Stimulated activated CD8-positive, alpha-beta memory T cell treated with anti-CD3 and anti-CD28 coated beads, Interleukin-15, amount 100 ng/mL, for 1 hour (primary cell): ENCODE measurements around the gene VAMP5.
"Not testable (repeated sequence)": the region's sequence is repeated elsewhere in the genome, so short reads cannot be mapped to it uniquely, and the experiment has no call there.

ENCODE experiments used
- DNase-seq: peaks from one replicate; pipeline ENCODE4 v3.0.0-alpha.2; 2020; ENCODE audit warnings: low read depth

Gene VAMP5

GRCh38 chr2:85601771-85602475, 17.7 kb downstream of the VAMP5 start:
- no peak for DNase-seq

GRCh38 chr2:85602476-85603234, 18.4 kb downstream of the VAMP5 start, which contains the start of gene TMEM150A:
Gene TMEM150A (minus strand): TSS chr2:85602698. CDS start chr2:85601948, 750 bp downstream.
- DNase-seq: peak; percentile 66

GRCh38 chr2:85604133-85604444, 19.9 kb downstream of the VAMP5 start:
- DNase-seq: not testable (repeated sequence)

GRCh38 chr2:85604568-85605339, 20.5 kb downstream of the VAMP5 start:
- DNase-seq: no peak

- no peak for DNase-seq
Measured at GRCh38 chr2:85605406-85606115, 21.3 kb downstream of the VAMP5 start.

GRCh38 chr2:85606116-85606455, 21.9 kb downstream of the VAMP5 start:
- no peak for DNase-seq

GRCh38 chr2:85607268-85608215, 23.3 kb downstream of the VAMP5 start:
- DNase-seq: no peak

GRCh38 chr2:85611217-85611704, 27.0 kb downstream of the VAMP5 start:
- DNase-seq: no peak

GRCh38 chr2:85611705-85612587, 27.7 kb downstream of the VAMP5 start, which contains the start of gene C2orf68:
Gene C2orf68 (minus strand): TSS chr2:85612066. CDS start chr2:85611984, 82 bp downstream.
- DNase-seq: peak; percentile 62

GRCh38 chr2:85613717-85614515, 29.7 kb downstream of the VAMP5 start:
- DNase-seq: no peak

- DNase-seq: not testable (repeated sequence)
Measured at GRCh38 chr2:85614757-85615156, 30.5 kb downstream of the VAMP5 start.

- DNase-seq: no peak
Measured at GRCh38 chr2:85615413-85615728, 31.1 kb downstream of the VAMP5 start.

- not testable (repeated sequence) for DNase-seq
Measured at GRCh38 chr2:85617723-85618122, 33.5 kb downstream of the VAMP5 start.

GRCh38 chr2:85619617-85620016, 35.4 kb downstream of the VAMP5 start:
- no peak for DNase-seq

- DNase-seq: no peak
Measured at GRCh38 chr2:85621338-85621737, 37.1 kb downstream of the VAMP5 start.

- no peak for DNase-seq
Measured at GRCh38 chr2:85623991-85624390, 39.8 kb downstream of the VAMP5 start.

- DNase-seq: no peak
Measured at GRCh38 chr2:85628658-85629057, 44.4 kb downstream of the VAMP5 start.

GRCh38 chr2:85631316-85631715, 47.1 kb downstream of the VAMP5 start:
- no peak for DNase-seq

GRCh38 chr2:85635011-85635410, 50.8 kb downstream of the VAMP5 start:
- DNase-seq: no peak
